CD4-positive, alpha-beta T cell (primary cell): ENCODE results near the gene USP2. TPM values are rescaled to one million over a fixed set of nuclear protein-coding genes. Genes with fewer than 3 reads are reported as not detected.

Experiments
- ATAC-seq: fragments of 200-7000 bp; cut with Tn5 transposase; one replicate; pipeline ENCODE4 v1.10.0; 2022; ENCODE audit warnings: mild to moderate bottlenecking; ENCODE audit not compliant: poor library complexity
- CTCF ChIA-PET: fragments of 350-600 bp; sonication (Branson Sonifier 250); formaldehyde crosslinking; loops from one replicate; lab custom pipeline; 2021; ENCODE audit warnings: antibody characterized with exemption, inconsistent platforms; lab: Charles Lee
- POLR2A ChIA-PET: fragments of 350-600 bp; sonication (Branson Sonifier 250); formaldehyde crosslinking; loops from one replicate; lab custom pipeline; 2021; ENCODE audit warnings: antibody characterized with exemption, inconsistent platforms; lab: Charles Lee
- DNase-seq, 14 experiments: peaks; one replicate each; pipeline ENCODE4 v3.0.0-alpha.2; 2013 to 2020; ENCODE audit warnings: mixed read lengths in 2 of 14
- H3K27ac ChIP-seq, 2 donors: one replicate each; pipeline versions ENCODE4 v1.5.1 to v1.7.0; 2013; ENCODE audit warnings: low read length in 2 of 2, low read depth in 1 of 2, mild to moderate bottlenecking in 1 of 2
- H3K27me3 ChIP-seq, 2 experiments: 1 replicate in 1 of 2; 2 replicates in 1 of 2; pipeline versions ENCODE4 v1.6.1 to v1.7.0; 2013; ENCODE audit warnings: low read length in 2 of 2, control low read depth in 1 of 2, mild to moderate bottlenecking in 1 of 2, moderate library complexity in 1 of 2; ENCODE audit not compliant: insufficient read depth in 2 of 2, control insufficient read depth in 1 of 2
- H3K36me3 ChIP-seq: one replicate; pipeline ENCODE4 v1.6.1; 2013; ENCODE audit warnings: low read length, control low read depth; ENCODE audit not compliant: insufficient read depth
- H3K4me1 ChIP-seq: one replicate; pipeline ENCODE4 v1.6.1; 2013; ENCODE audit warnings: low read length, control low read depth; ENCODE audit not compliant: insufficient read depth
- H3K4me3 ChIP-seq: one replicate; pipeline ENCODE4 v1.5.1; 2013; ENCODE audit warnings: mild to moderate bottlenecking, low read length, moderate library complexity
- H3K9me3 ChIP-seq, 2 experiments: 1 replicate in 1 of 2; 2 replicates in 1 of 2; pipeline versions ENCODE4 v1.6.1 to v1.7.0; 2013; ENCODE audit warnings: low read length in 2 of 2, mild to moderate bottlenecking in 2 of 2, control low read depth in 1 of 2, moderate library complexity in 1 of 2; ENCODE audit not compliant: control insufficient read depth in 1 of 2, insufficient read depth in 1 of 2
- H3K27ac Mint-ChIP-seq: one replicate; pipeline ENCODE4 v1.8.0; 2020; ENCODE audit warnings: mixed read lengths
- H3K27me3 Mint-ChIP-seq: one replicate; pipeline ENCODE4 v1.8.0; 2021; ENCODE audit warnings: mixed read lengths
- H3K36me3 Mint-ChIP-seq: one replicate; pipeline ENCODE4 v1.8.0; 2021; ENCODE audit warnings: low read depth, mixed read lengths
- H3K4me1 Mint-ChIP-seq: one replicate; pipeline ENCODE4 v1.8.0; 2021; ENCODE audit warnings: low read depth, mixed read lengths
- H3K4me3 Mint-ChIP-seq: one replicate; pipeline ENCODE4 v1.8.0; 2020; ENCODE audit warnings: mild to moderate bottlenecking, mixed read lengths
- H3K9me3 Mint-ChIP-seq: one replicate; pipeline ENCODE4 v1.8.0; 2020; ENCODE audit warnings: mixed read lengths
- intact Hi-C, 2 experiments: fragments of 100-400 bp; cut with DNase I in 1 of 2; cut with micrococcal nuclease in 1 of 2; formaldehyde crosslinking; loops; one replicate each; pipeline versions ENCODE4 v1.15.1 to v1.9.0; 2023 to 2025; cut with DNase I, micrococcal nuclease
- total RNA-seq, 174 experiments: library from RNA in 2 of 174; stranded (reverse) in 2 of 174; gene quantifications; one replicate each; pipeline ENCODE4 v1.2.3 and lab custom pipeline; 2021 to 2026
- TF ChIP-seq, protein P1 (sequence below): fragments of 200-600 bp; IDR thresholded peaks from one replicate; pipeline ENCODE4 v1.8.0; 2022; ENCODE audit warnings: antibody characterized with exemption, mild to moderate bottlenecking

USP2 gene
- total RNA-seq, 2 experiments from 2014 or later, result 2.0 to 2.6 TPM

DNA sequence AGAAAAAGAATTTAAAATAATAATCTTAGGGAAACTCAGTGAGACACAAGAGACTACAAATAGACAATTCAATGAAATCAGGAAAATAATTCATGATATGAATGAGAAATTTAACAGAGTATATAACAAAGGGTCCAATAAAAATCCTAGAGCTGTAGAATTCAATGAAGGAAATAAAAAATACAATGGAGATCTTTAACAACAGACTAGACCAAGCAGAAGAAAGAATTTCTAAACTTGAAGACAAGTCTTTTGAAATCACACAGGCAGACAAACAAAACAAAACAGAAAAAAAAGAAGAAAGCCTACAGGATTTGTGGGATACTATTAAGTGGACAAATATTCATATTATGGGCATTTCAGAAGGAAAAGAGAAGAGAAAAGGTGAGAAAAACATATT, 16.2 kb upstream of the USP2 start:
- H3K9me3 ChIP-seq, result peaks cover 4 to 23% of the 10 kb centered on the region in 2 experiments
- H3K36me3 ChIP-seq, result no peaks in the 10 kb centered on the region
- no peak overlapping the region for H3K27ac Mint-ChIP-seq
- peaks cover 28% of the 10 kb centered on the region for H3K9me3 Mint-ChIP-seq
- peaks cover 45% of the 10 kb centered on the region for H3K27me3 Mint-ChIP-seq
- no peak overlapping the region for H3K4me3 ChIP-seq
- H3K36me3 Mint-ChIP-seq, result peaks cover 3% of the 10 kb centered on the region
- no peak overlapping the region for H3K4me3 Mint-ChIP-seq
- H3K4me1 ChIP-seq, result no peaks in the 10 kb centered on the region
- intact Hi-C loops, result no loop called here
- no peak overlapping the region for H3K27ac ChIP-seq
- no peaks in the 10 kb centered on the region for H3K4me1 Mint-ChIP-seq
- ATAC-seq (no peak), DNase-seq (no peak)
- ChIA-PET CTCF (no interaction called here), POLR2A (no interaction called here)
- peaks cover 0 to 16% of the 10 kb centered on the region in 2 experiments for H3K27me3 ChIP-seq
- TF ChIP-seq, protein P1, sequence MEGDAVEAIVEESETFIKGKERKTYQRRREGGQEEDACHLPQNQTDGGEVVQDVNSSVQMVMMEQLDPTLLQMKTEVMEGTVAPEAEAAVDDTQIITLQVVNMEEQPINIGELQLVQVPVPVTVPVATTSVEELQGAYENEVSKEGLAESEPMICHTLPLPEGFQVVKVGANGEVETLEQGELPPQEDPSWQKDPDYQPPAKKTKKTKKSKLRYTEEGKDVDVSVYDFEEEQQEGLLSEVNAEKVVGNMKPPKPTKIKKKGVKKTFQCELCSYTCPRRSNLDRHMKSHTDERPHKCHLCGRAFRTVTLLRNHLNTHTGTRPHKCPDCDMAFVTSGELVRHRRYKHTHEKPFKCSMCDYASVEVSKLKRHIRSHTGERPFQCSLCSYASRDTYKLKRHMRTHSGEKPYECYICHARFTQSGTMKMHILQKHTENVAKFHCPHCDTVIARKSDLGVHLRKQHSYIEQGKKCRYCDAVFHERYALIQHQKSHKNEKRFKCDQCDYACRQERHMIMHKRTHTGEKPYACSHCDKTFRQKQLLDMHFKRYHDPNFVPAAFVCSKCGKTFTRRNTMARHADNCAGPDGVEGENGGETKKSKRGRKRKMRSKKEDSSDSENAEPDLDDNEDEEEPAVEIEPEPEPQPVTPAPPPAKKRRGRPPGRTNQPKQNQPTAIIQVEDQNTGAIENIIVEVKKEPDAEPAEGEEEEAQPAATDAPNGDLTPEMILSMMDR, result no peak

DNA sequence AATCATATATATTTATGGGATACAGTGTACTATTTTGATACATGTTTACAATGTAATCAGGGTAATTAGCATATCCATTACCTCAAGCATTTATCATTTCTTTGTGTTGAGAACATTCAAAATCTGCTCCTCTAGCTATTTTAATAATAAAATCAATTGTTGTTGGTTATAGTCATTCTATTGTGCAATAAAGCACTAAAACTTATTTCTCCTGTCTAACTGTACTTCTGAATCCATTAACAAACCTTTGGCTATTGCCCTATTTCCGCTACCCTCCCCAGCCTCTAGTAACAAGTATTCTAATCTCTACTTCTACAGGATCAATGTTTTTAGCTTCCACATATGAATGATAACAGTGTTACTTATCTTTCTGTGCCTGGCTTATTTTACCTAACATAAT, 15.3 kb upstream of the USP2 start:
- POLR2A ChIA-PET, result no interaction called here
- H3K4me1 ChIP-seq, result no peaks in the 10 kb centered on the region
- intact Hi-C loops, result no loop called here
- H3K27me3 ChIP-seq, result peaks cover 0 to 16% of the 10 kb centered on the region in 2 experiments
- no peak overlapping the region for H3K27ac ChIP-seq
- H3K36me3 ChIP-seq, result no peaks in the 10 kb centered on the region
- DNase-seq (no peak), ATAC-seq (no peak)
- no peak overlapping the region for H3K27ac Mint-ChIP-seq
- peaks cover 0 to 23% of the 10 kb centered on the region in 2 experiments for H3K9me3 ChIP-seq
- H3K4me1 Mint-ChIP-seq, result no peaks in the 10 kb centered on the region
- no peak overlapping the region for H3K4me3 ChIP-seq
- TF ChIP-seq, protein P1, result no peak
- H3K36me3 Mint-ChIP-seq, result peaks cover 3% of the 10 kb centered on the region
- peaks cover 27% of the 10 kb centered on the region for H3K9me3 Mint-ChIP-seq
- CTCF ChIA-PET, result interaction anchor here (0.9 kb wide), 1 partner anchor 12 kb away, joined by 3 read pairs; no protein-coding TSS in a partner anchor
- H3K4me3 Mint-ChIP-seq, result no peak overlapping the region
- peaks cover 45% of the 10 kb centered on the region for H3K27me3 Mint-ChIP-seq

DNA sequence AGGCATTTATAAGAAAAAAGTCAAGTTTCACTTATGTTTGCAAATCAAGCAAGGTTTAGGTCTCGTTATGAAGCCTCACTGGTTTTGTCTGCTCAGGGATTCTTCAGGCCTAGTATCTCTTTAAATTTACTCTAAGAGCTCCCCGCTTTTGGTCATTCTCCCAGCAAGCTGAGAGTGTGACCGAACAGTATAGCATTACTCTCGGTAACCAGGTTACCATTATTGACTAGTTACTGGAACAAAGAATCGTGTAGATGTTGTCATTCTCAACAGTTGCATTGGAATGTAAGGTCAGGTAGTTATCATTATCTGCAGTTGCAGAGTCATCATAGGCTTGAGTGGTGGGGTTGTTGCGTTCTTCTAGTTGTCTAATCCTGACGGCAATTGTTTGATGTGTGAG, 9.8 kb upstream of the USP2 start:
- intact Hi-C loops, result no loop called here
- CTCF ChIA-PET, result interaction anchor here (1.0 kb wide), 1 partner anchor 10 kb away, joined by 3 read pairs; the partner anchor contains the start of gene USP2
- no peaks in the 10 kb centered on the region for H3K4me1 Mint-ChIP-seq
- Histone ChIP-seq H3K27me3 (no peaks in the 10 kb centered on the region), H3K4me3 (no peak overlapping the region), H3K36me3 (no peaks in the 10 kb centered on the region), H3K27ac (no peak overlapping the region), H3K9me3 (no peaks in the 10 kb centered on the region), H3K4me1 (no peaks in the 10 kb centered on the region)
- H3K9me3 Mint-ChIP-seq, result no peaks in the 10 kb centered on the region
- POLR2A ChIA-PET, result no interaction called here
- DNase-seq (no peak), ATAC-seq (no peak)
- H3K27ac Mint-ChIP-seq, result no peak overlapping the region
- H3K27me3 Mint-ChIP-seq, result peaks cover 44% of the 10 kb centered on the region
- no peak overlapping the region for H3K4me3 Mint-ChIP-seq
- no peaks in the 10 kb centered on the region for H3K36me3 Mint-ChIP-seq
- TF ChIP-seq, protein P1, result no peak
